Osteocyte (in vitro differentiated cells): Measurements from ENCODE around the gene FRY. TPM values are rescaled to one million over a fixed set of nuclear protein-coding genes. Genes with fewer than 3 reads are reported as not detected.
A peak's percentile ranks its signal among the peaks of the same experiment; 100 is the strongest.

ENCODE experiments used
- DNase-seq: peaks from one replicate; pipeline ENCODE4 v3.0.0; 2021; ENCODE audit warnings: mixed read lengths; ENCODE audit not compliant: unreplicated experiment; ENCODE audit errors: extremely low spot score
- H3K27ac Mint-ChIP-seq: one replicate; pipeline ENCODE4 v1.8.0; 2021; ENCODE audit warnings: mild to moderate bottlenecking, mixed read lengths; ENCODE audit not compliant: unreplicated experiment
- H3K27me3 Mint-ChIP-seq: one replicate; pipeline ENCODE4 v1.8.0; 2021; ENCODE audit warnings: mixed read lengths; ENCODE audit not compliant: unreplicated experiment
- H3K36me3 Mint-ChIP-seq: one replicate; pipeline ENCODE4 v1.8.0; 2021; ENCODE audit warnings: mixed read lengths; ENCODE audit not compliant: unreplicated experiment
- H3K4me1 Mint-ChIP-seq: one replicate; pipeline ENCODE4 v1.8.0; 2021; ENCODE audit warnings: mixed read lengths; ENCODE audit not compliant: unreplicated experiment
- H3K4me3 Mint-ChIP-seq: one replicate; pipeline ENCODE4 v1.8.0; 2021; ENCODE audit warnings: mild to moderate bottlenecking, moderate library complexity, mixed read lengths; ENCODE audit not compliant: unreplicated experiment
- H3K9me3 Mint-ChIP-seq: one replicate; pipeline ENCODE4 v1.8.0; 2021; ENCODE audit warnings: mixed read lengths; ENCODE audit not compliant: unreplicated experiment
- total RNA-seq: library from RNA; stranded (reverse); gene quantifications from 2 replicates; pipeline ENCODE4 v1.2.1, GENCODE V29; 2021
- TF ChIP-seq, protein P1 (sequence below): fragments of 200-600 bp; sonication (generic); IDR thresholded peaks from 2 replicates; pipeline ENCODE4 v1.5.0; 2021; ENCODE audit warnings: antibody characterized with exemption, mild to moderate bottlenecking, moderate library complexity

FRY gene
- total RNA-seq, 1 donor from 2014 or later: 2.0 TPM

DNA sequence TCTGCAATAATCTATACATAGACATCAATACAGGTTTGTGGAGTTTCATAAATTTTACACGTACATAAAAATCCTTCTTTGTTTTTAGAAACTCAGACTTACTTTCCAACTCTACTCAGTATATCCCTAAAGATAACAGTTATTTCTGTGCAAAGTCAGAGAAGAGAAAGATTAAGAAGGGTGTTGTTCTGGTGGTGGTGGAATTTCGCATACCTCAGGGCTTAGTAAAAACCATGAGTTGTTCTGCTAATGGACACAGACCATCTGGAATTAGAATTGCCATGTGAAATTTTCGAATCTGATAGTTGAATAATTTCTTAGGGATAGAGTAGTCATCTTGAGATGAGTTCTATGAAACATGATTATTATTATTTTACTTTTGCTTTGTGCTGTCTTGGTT is 180.8 kb downstream of the FRY start:
- TF ChIP-seq, protein P1, sequence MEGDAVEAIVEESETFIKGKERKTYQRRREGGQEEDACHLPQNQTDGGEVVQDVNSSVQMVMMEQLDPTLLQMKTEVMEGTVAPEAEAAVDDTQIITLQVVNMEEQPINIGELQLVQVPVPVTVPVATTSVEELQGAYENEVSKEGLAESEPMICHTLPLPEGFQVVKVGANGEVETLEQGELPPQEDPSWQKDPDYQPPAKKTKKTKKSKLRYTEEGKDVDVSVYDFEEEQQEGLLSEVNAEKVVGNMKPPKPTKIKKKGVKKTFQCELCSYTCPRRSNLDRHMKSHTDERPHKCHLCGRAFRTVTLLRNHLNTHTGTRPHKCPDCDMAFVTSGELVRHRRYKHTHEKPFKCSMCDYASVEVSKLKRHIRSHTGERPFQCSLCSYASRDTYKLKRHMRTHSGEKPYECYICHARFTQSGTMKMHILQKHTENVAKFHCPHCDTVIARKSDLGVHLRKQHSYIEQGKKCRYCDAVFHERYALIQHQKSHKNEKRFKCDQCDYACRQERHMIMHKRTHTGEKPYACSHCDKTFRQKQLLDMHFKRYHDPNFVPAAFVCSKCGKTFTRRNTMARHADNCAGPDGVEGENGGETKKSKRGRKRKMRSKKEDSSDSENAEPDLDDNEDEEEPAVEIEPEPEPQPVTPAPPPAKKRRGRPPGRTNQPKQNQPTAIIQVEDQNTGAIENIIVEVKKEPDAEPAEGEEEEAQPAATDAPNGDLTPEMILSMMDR: no peak
- DNase-seq: no peak
- Mint-ChIP-seq H3K9me3 (no peaks in the 10 kb centered on the region), H3K36me3 (no peaks in the 10 kb centered on the region), H3K4me3 (no peak overlapping the region), H3K27me3 (no peaks in the 10 kb centered on the region), H3K4me1 (peaks cover 20% of the 10 kb centered on the region), H3K27ac (peak overlapping the region; percentile 77)

DNA sequence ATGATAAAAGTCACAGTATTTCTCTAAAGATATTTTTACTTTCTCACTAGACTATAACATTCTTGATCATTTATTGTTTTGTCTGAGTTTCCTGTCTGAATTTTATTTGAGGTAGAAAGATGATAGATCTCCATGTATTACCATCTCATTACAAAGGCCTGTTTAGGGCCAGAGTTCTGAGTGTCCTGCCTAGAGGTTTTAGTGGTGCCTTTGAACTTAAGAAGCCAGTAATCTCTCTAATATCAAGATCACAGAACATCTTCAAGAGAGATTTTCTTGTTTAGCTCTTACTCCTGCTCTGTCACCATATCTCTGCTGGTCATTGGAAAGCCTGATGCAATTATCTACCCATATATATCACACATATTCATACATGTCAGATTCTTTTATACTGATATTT is 182.1 kb downstream of the FRY start:
- H3K9me3 Mint-ChIP-seq: no peaks in the 10 kb centered on the region
- H3K4me3 Mint-ChIP-seq: no peak overlapping the region
- H3K4me1 Mint-ChIP-seq: peaks cover 20% of the 10 kb centered on the region
- no peaks in the 10 kb centered on the region for H3K27me3 Mint-ChIP-seq
- no peaks in the 10 kb centered on the region for H3K36me3 Mint-ChIP-seq
- no peak overlapping the region for H3K27ac Mint-ChIP-seq
- DNase-seq: no peak
- TF ChIP-seq, protein P1: no peak

DNA sequence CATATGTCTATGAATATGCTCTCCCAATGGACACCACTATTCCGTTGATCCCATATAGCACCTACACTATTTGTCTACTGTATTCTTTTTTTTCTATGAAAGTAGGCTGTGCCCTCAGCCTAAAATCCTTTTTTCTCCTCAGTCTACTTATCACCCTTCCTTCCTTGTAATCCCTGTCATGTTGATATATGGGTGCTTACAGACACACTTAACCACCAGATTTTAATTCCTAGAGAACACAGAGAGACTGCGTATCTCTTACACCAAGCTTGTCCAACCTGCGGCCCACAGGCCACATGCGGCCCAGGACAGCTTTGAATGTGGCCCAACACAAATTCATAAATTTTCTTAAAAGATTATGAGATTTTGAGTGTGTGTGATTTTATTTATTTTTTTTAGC is 182.5 kb downstream of the FRY start:
- no peaks in the 10 kb centered on the region for H3K36me3 Mint-ChIP-seq
- no peaks in the 10 kb centered on the region for H3K9me3 Mint-ChIP-seq
- TF ChIP-seq, protein P1: no peak
- no peak overlapping the region for H3K4me3 Mint-ChIP-seq
- no peak overlapping the region for H3K27ac Mint-ChIP-seq
- H3K4me1 Mint-ChIP-seq: peaks cover 20% of the 10 kb centered on the region
- DNase-seq: no peak
- no peaks in the 10 kb centered on the region for H3K27me3 Mint-ChIP-seq

DNA sequence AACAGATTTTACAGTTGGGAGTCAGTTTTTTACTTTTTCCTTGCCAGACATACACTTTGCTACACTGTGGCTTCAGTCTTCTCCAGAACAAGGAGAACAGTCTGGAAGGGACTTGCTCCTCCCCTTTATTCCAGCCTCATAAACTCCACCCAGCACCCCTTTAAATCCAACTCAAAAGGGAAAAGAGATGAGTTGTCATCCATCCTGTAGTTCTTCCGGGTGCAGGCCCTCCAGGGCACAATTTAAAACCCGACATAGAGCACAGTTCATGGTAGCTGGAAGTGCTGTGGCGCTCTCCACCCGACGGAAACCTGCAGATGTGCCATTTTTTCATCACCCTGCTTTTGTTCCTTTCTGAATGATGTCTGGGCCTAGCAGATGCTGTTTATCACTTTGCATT is 184.7 kb downstream of the FRY start:
- Mint-ChIP-seq H3K27ac (no peak overlapping the region), H3K4me1 (peaks cover 20% of the 10 kb centered on the region), H3K36me3 (no peaks in the 10 kb centered on the region), H3K9me3 (no peaks in the 10 kb centered on the region), H3K4me3 (no peak overlapping the region), H3K27me3 (no peaks in the 10 kb centered on the region)
- TF ChIP-seq, protein P1: no peak
- DNase-seq: no peak

DNA sequence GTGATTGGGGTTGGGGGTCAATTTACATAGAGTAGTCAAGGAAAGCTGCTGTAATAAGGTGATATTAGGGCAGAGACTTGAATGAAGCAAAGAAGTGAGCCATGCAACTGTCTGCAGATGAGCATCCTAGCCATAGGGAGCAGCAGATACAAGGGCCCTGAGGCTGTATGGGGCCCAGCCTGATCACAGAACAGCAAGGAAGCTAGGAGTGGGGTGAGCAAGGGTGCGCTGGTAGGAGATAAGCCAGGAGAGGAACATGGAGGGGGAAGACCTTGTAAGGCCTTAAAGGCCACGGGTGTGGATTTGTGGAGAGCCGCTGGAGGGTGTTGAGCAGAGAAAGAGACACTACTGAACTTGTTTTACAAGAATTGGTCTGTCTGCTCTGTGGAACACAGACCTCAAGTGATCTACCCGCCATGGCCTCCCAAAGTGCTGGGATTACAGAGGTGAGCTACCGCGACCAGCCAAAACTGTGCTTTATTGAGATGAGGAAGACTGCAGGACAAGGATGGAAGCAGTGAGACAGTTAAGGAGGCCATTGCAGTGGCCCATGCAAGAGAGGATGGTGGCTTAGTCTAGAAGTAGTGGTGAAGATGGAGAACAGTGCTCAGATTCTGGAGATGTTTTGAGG is 190.6 kb downstream of the FRY start:
- no peak overlapping the region for H3K27ac Mint-ChIP-seq
- H3K4me3 Mint-ChIP-seq: no peak overlapping the region
- no peak for DNase-seq
- H3K27me3 Mint-ChIP-seq: no peaks in the 10 kb centered on the region
- H3K9me3 Mint-ChIP-seq: no peaks in the 10 kb centered on the region
- no peaks in the 10 kb centered on the region for H3K36me3 Mint-ChIP-seq
- H3K4me1 Mint-ChIP-seq: peaks cover 18% of the 10 kb centered on the region
- TF ChIP-seq, protein P1: no peak
